GM19372 (cell line): Measurements from ENCODE around the gene SLC5A7.

Source experiments
- ATAC-seq: cut with Tn5 transposase; IDR thresholded peaks from one replicate; pipeline ENCODE4 v1.9.1; 2021; ENCODE audit warnings: mild to moderate bottlenecking, low read depth, moderate library complexity; ENCODE audit not compliant: unreplicated experiment

The SLC5A7 gene

DNA sequence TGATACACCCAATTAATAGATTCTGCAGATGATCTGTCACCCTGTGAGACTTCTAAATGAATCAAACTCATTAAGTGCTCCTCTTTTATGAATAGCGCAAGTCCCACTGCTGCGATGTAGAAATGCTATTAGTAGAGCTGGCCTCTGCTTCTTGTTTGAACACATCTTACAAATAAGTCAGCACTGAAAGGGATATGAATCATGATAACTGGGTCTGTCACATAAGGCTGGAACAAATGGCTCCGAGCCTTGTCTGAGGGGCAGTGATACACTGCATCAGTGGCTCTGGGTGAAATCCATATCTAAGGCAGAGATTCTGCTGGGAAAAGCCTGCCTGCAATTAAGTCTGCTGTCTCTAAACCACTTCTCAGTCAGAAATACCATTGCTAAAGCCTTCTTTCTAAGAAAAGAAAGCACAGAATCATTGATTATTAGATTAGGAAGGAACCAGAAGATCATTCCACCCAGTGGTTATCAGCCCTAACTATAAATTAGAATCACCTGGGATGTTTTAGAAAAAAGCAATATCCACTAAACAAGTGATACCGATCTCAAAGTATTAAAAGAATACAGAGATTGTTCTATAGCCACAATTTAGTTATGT lies 75.2 kb downstream of the SLC5A7 start:
- ATAC-seq, result no peak
